ENCODE data around the gene REST.

DNA sequence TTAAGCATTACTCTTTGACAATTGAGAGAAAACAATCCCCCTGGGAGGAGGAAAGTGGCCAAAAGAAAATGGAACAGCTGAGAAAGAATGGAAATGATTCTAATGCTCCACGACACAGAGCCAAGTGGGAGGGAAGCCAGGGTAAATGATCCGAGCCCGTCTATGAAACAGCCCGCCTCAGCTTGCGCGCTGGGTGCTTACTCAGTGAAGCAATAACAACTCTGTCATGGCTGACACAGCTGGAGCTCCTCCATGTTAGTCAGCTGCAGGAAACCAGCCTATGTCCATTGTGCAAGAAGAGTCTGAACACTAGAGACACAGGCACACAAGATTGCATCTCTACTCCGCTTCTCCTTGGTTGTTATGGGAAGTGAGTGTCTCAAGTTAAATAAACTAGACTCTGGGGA, 50.4 kb downstream of the REST start:
- TF ChIP-seq, protein P1, sequence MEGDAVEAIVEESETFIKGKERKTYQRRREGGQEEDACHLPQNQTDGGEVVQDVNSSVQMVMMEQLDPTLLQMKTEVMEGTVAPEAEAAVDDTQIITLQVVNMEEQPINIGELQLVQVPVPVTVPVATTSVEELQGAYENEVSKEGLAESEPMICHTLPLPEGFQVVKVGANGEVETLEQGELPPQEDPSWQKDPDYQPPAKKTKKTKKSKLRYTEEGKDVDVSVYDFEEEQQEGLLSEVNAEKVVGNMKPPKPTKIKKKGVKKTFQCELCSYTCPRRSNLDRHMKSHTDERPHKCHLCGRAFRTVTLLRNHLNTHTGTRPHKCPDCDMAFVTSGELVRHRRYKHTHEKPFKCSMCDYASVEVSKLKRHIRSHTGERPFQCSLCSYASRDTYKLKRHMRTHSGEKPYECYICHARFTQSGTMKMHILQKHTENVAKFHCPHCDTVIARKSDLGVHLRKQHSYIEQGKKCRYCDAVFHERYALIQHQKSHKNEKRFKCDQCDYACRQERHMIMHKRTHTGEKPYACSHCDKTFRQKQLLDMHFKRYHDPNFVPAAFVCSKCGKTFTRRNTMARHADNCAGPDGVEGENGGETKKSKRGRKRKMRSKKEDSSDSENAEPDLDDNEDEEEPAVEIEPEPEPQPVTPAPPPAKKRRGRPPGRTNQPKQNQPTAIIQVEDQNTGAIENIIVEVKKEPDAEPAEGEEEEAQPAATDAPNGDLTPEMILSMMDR (IDR thresholded peaks at IDR 0.05; ENCODE audit: low read depth, low read length): no peak
- no peak for TF ChIP-seq POLR2A (IDR thresholded peaks at IDR 0.05; ENCODE audit: extremely low read depth, insufficient read length)

All from NB4 (cell line).